HCT116 (cell line): ENCODE results near the gene ELMOD1. TPM values are rescaled to one million over a fixed set of nuclear protein-coding genes. Genes with fewer than 3 reads are reported as not detected.

ENCODE experiments used
- ATAC-seq: fragments of 200-7000 bp; cut with Tn5 transposase; 2 replicates; pipeline ENCODE4 v1.9.1; 2020; ENCODE audit warnings: mild to moderate bottlenecking, moderate library complexity
- BruUV-seq: library from RNA; stranded (reverse); fragments of 400-500 nt; replicated peaks from 2 replicates; lab custom pipeline; 2021; lab: Mats Ljungman, UMichigan
- CTCF ChIA-PET: fragments of 300-600 bp; sonication (Branson Sonifier 250); formaldehyde crosslinking; loops from one replicate; lab custom pipeline; 2021; ENCODE audit warnings: antibody characterized with exemption; lab: Charles Lee
- POLR2A ChIA-PET: fragments of 300-600, 350-600 bp; sonication (Branson Sonifier 250); formaldehyde crosslinking; loops from one replicate; lab custom pipeline; 2021; ENCODE audit warnings: antibody characterized with exemption; lab: Charles Lee
- RAD21 ChIA-PET, 2 experiments: fragments of 300-600 bp; sonication (Branson Sonifier 250); formaldehyde crosslinking; loops; one replicate each; lab custom pipeline; 2023; ENCODE audit warnings: low total read pairs in 2 of 2; ENCODE audit not compliant: uncharacterized antibody in 2 of 2, unreplicated experiment in 2 of 2, low non-redundant PET in 1 of 2; lab: Charles Lee
- DNase-seq: peaks from one replicate; pipeline ENCODE4 v3.0.0-alpha.2; 2010; ENCODE audit warnings: low read depth, low spot score
- H2AFZ ChIP-seq: fragments of 200-600 bp; shearing (Covaris generic), sonication (generic); 2 replicates; pipeline ENCODE4 v1.6.1; 2017; ENCODE audit warnings: low read depth, mixed run types, mixed read lengths, antibody characterized with exemption, low read length; ENCODE audit not compliant: poor library complexity, severe bottlenecking
- H3K27ac ChIP-seq: 2 replicates; pipeline ENCODE4 v1.5.1; 2012; ENCODE audit warnings: low read depth, low read length
- H3K27me3 ChIP-seq: fragments of 200-600 bp; sonication (generic); 2 replicates; pipeline ENCODE4 v1.6.1; 2016; ENCODE audit warnings: mixed run types, low read length, mixed read lengths; ENCODE audit not compliant: insufficient read depth
- H3K36me3 ChIP-seq, 2 experiments: fragments of 200-500 bp in 1 of 2; fragments of 200-600 bp in 1 of 2; sonication (Bioruptor generic) in 1 of 2; sonication (generic) in 1 of 2; 2 replicates each; pipeline versions ENCODE4 v1.5.1 to v1.6.1; 2014 to 2016; ENCODE audit warnings: low read length in 2 of 2, inconsistent platforms in 1 of 2, mixed read lengths in 1 of 2, mixed run types in 1 of 2; ENCODE audit not compliant: insufficient read depth in 2 of 2, control insufficient read depth in 1 of 2
- H3K4me1 ChIP-seq, 2 experiments: fragments of 200-600 bp in 1 of 2; sonication (generic) in 1 of 2; 2 replicates each; pipeline versions ENCODE4 v1.5.1 to v1.6.1; 2012 to 2017; ENCODE audit warnings: low read length in 2 of 2, inconsistent platforms in 1 of 2, mild to moderate bottlenecking in 1 of 2, mixed read lengths in 1 of 2, mixed run types in 1 of 2, moderate library complexity in 1 of 2; ENCODE audit not compliant: insufficient read depth in 2 of 2, control insufficient read depth in 1 of 2
- H3K4me2 ChIP-seq: fragments of 200-600 bp; sonication (generic); 2 replicates; pipeline ENCODE4 v1.6.1; 2017; ENCODE audit warnings: mixed run types, low read length, mixed read lengths
- H3K4me3 ChIP-seq, 2 experiments: fragments of 200-600 bp in 1 of 2; sonication (generic) in 1 of 2; replicated peaks in 1 of 2; 2 replicates each; pipeline ENCODE4 v1.5.1; 2011 to 2016; ENCODE audit warnings: low read length in 2 of 2, control low read depth in 1 of 2, low read depth in 1 of 2, mild to moderate bottlenecking in 1 of 2, mixed read lengths in 1 of 2, mixed run types in 1 of 2
- H3K79me2 ChIP-seq: fragments of 200-600 bp; sonication (generic); 2 replicates; pipeline ENCODE4 v1.6.1; 2017; ENCODE audit warnings: mild to moderate bottlenecking, mixed run types, low read length, moderate library complexity, mixed read lengths; ENCODE audit not compliant: insufficient read depth
- H3K9ac ChIP-seq: fragments of 200-600 bp; sonication (generic); 2 replicates; pipeline ENCODE4 v1.6.1; 2016; ENCODE audit warnings: low read length, mixed read lengths
- H3K9me2 ChIP-seq: fragments of 200-600 bp; sonication (generic), shearing (Covaris generic); 2 replicates; pipeline ENCODE4 v1.6.1; 2017; ENCODE audit warnings: mixed run types, mild to moderate bottlenecking, moderate library complexity; ENCODE audit not compliant: insufficient read depth
- H3K9me3 ChIP-seq, 2 experiments: fragments of 200-500 bp in 1 of 2; fragments of 200-600 bp in 1 of 2; sonication (Bioruptor generic) in 1 of 2; sonication (generic) in 1 of 2; 2 replicates each; pipeline ENCODE4 v1.6.1; 2014 to 2017; ENCODE audit warnings: low read length in 2 of 2, mixed read lengths in 2 of 2, inconsistent platforms in 1 of 2, low read depth in 1 of 2, mild to moderate bottlenecking in 1 of 2, mixed run types in 1 of 2, moderate library complexity in 1 of 2; ENCODE audit not compliant: control insufficient read depth in 1 of 2, insufficient read depth in 1 of 2
- H4K20me1 ChIP-seq: fragments of 200-600 bp; sonication (generic), shearing (Covaris generic); 2 replicates; pipeline ENCODE4 v1.6.1; 2017; ENCODE audit warnings: mixed run types, mild to moderate bottlenecking, moderate library complexity; ENCODE audit not compliant: insufficient read depth
- ATF3 ChIP-seq: IDR thresholded peaks from 2 replicates; pipeline ENCODE4 v1.6.1; 2012
- CBX3 ChIP-seq: IDR thresholded peaks from 2 replicates; pipeline ENCODE4 v1.6.1; 2012; ENCODE audit warnings: low read depth
- CEBPB ChIP-seq: IDR thresholded peaks from 2 replicates; pipeline ENCODE4 v1.6.1; 2012; ENCODE audit warnings: low read depth
- EGR1 ChIP-seq: IDR thresholded peaks from 2 replicates; pipeline ENCODE4 v1.6.1; 2012; ENCODE audit warnings: low read depth
- EZH2 ChIP-seq: fragments of 200-600 bp; sonication (generic); IDR thresholded peaks from 2 replicates; pipeline ENCODE4 v1.6.1; 2017; ENCODE audit warnings: antibody characterized with exemption, mixed run types
- EZH2phosphoT487 ChIP-seq: fragments of 200-600 bp; IDR thresholded peaks from 2 replicates; pipeline ENCODE4 v1.6.1; 2018; ENCODE audit warnings: antibody characterized with exemption, borderline replicate concordance
- FOSL1 ChIP-seq: IDR thresholded peaks from 2 replicates; pipeline ENCODE4 v1.6.1; 2012; ENCODE audit warnings: low read depth
- JUND ChIP-seq: IDR thresholded peaks from 2 replicates; pipeline ENCODE4 v1.6.1; 2012
- SRF ChIP-seq: IDR thresholded peaks from 2 replicates; pipeline ENCODE4 v1.6.1; 2012; ENCODE audit warnings: low read depth
- TCF7L2 ChIP-seq: IDR thresholded peaks from 2 replicates; pipeline ENCODE4 v1.7.0; 2011; ENCODE audit warnings: borderline replicate concordance, inconsistent platforms; ENCODE audit not compliant: insufficient read depth, insufficient read length; ENCODE audit errors: extremely low read depth
- YY1 ChIP-seq: IDR thresholded peaks from 2 replicates; pipeline ENCODE4 v1.6.1; 2011; ENCODE audit warnings: low read length, low read depth, moderate library complexity, mild to moderate bottlenecking; ENCODE audit not compliant: insufficient replicate concordance; ENCODE audit errors: extremely low read depth
- ZFX ChIP-seq: fragments of 450-650 bp; IDR thresholded peaks from 2 replicates; pipeline ENCODE4 v1.6.1; 2017
- ZNF274 ChIP-seq: fragments of 200-500 bp; sonication (Bioruptor generic); IDR thresholded peaks from 2 replicates; pipeline ENCODE4 v1.6.1; 2014; ENCODE audit warnings: mild to moderate bottlenecking, low read depth, low read length, inconsistent platforms
- intact Hi-C: fragments of 100-400 bp; cut with micrococcal nuclease; formaldehyde crosslinking; loops from 2 replicates; pipeline ENCODE4 v1.10.0; 2022
- total RNA-seq: library from RNA; stranded (reverse); gene quantifications from one replicate; pipeline ENCODE4 v1.2.1, GENCODE V29; 2021; ENCODE audit not compliant: unreplicated experiment

ELMOD1 gene
- total RNA-seq, 1 experiment from 2014 or later, result 2.9 TPM

- H3K27ac ChIP-seq, result no peak overlapping the region
- no peak overlapping the region for H3K4me3 ChIP-seq
- H3K36me3 ChIP-seq, result no peaks in the 10 kb centered on the region
- H3K4me1 ChIP-seq, result no peaks in the 10 kb centered on the region
- ATAC-seq (no peak), DNase-seq (no peak)
- ChIA-PET CTCF (no interaction called here), POLR2A (no interaction called here)
- no peaks in the 10 kb centered on the region for H3K27me3 ChIP-seq
- H3K9me3 ChIP-seq, result no peaks in the 10 kb centered on the region
- H4K20me1 ChIP-seq, result no peaks in the 10 kb centered on the region
- no peaks in the 10 kb centered on the region for H3K79me2 ChIP-seq
- H3K4me2 ChIP-seq, result no peak overlapping the region
- no peaks in the 10 kb centered on the region for H3K9me2 ChIP-seq
- no peak for TF ChIP-seq YY1
- TF ChIP-seq CEBPB, result no peak
- TF ChIP-seq FOSL1, result no peak
- no peak for TF ChIP-seq TCF7L2
- no peak for TF ChIP-seq ZNF274
- no peak for TF ChIP-seq EGR1
- TF ChIP-seq SRF, result no peak
- no peak for TF ChIP-seq ATF3
- TF ChIP-seq ZFX, result no peak
- TF ChIP-seq CBX3, result no peak
- no peak for TF ChIP-seq EZH2phosphoT487
- TF ChIP-seq JUND, result no peak
- no peak for TF ChIP-seq EZH2
- TF ChIP-seq, all 23 proteins: peak for 0
- Histone ChIP-seq H3K9ac (no peak overlapping the region), H2AFZ (no peak overlapping the region)
- intact Hi-C loops, result no loop called here
- no TSS peak for BruUV-seq
- RAD21 ChIA-PET, result no interaction called here
These were observed 17.5 kb upstream of the ELMOD1 start for GRCh38 chr11:107573438-107573837.
